Suppressor macrophage (primary cell): ENCODE results near the gene NCAPD3.
"Not testable (repeated sequence)": the region's sequence is repeated elsewhere in the genome, so short reads cannot be mapped to it uniquely, and the experiment has no call there.

Experiments
- DNase-seq, 4 experiments: peaks; one replicate each; pipeline ENCODE4 v3.0.0-alpha.2; 2020 to 2022

NCAPD3 gene

GRCh38 chr11:134126217-134126822, 97.4 kb downstream of the NCAPD3 start:
- peak in 2 of 4 experiments; percentile 6 to 19 for DNase-seq

- DNase-seq, result no peak
Measured at GRCh38 chr11:134125507-134125906, 98.3 kb downstream of the NCAPD3 start.

GRCh38 chr11:134124660-134125451, 98.9 kb downstream of the NCAPD3 start:
- DNase-seq, result peak in 3 of 4 experiments; percentile 12 to 44 (median 32)

- no peak for DNase-seq
Measured at GRCh38 chr11:134120921-134121526, 102.7 kb downstream of the NCAPD3 start.

GRCh38 chr11:134120143-134120850, 103.5 kb downstream of the NCAPD3 start:
- no peak for DNase-seq

- no peak for DNase-seq
Measured at GRCh38 chr11:134119094-134119493, 104.7 kb downstream of the NCAPD3 start.

- DNase-seq, result no peak
Measured at GRCh38 chr11:134118006-134118405, 105.8 kb downstream of the NCAPD3 start.

- no peak for DNase-seq
Measured at GRCh38 chr11:134116210-134116609, 107.6 kb downstream of the NCAPD3 start.

GRCh38 chr11:134113787-134114186, 110.0 kb downstream of the NCAPD3 start:
- not testable (repeated sequence) for DNase-seq

- no peak for DNase-seq
Measured at GRCh38 chr11:134110252-134110815, 113.4 kb downstream of the NCAPD3 start.
